ENCODE results near the gene PRDX1. TPM values are rescaled to one million over a fixed set of nuclear protein-coding genes. Genes with fewer than 3 reads are reported as not detected.

PRDX1 gene
- total and polyA plus RNA-seq, 3 donors (not counting 1 experiment from before 2014, with no cell fraction given) = 273 to 674 (median 406) TPM

Other genes starting within 250 kb of the PRDX1 start
- gene HPDL, start 195.0 kb downstream of the PRDX1 start, total RNA-seq = under 1 TPM; 0.33 to 0.66 TPM
- 0.76 TPM for gene HPDL, start 195.0 kb downstream of the PRDX1 start, polyA plus RNA-seq
- 10 to 100 TPM in 1 of 2 donors, 1 to 10 TPM in 1; 9.0 to 12.8 TPM for gene TOE1, start 181.7 kb downstream of the PRDX1 start, total RNA-seq
- 31.7 TPM for gene TOE1, start 181.7 kb downstream of the PRDX1 start, polyA plus RNA-seq
- 10 to 100 TPM in 1 of 2 donors, 1 to 10 TPM in 1; 9.8 to 24.8 TPM for gene MUTYH, start 181.4 kb downstream of the PRDX1 start, total RNA-seq
- 15.2 TPM for gene MUTYH, start 181.4 kb downstream of the PRDX1 start, polyA plus RNA-seq
- gene TESK2, start 30.7 kb downstream of the PRDX1 start, total RNA-seq = 1 to 10 TPM; 3.8 to 4.5 TPM
- 2.4 TPM for gene TESK2, start 30.7 kb downstream of the PRDX1 start, polyA plus RNA-seq
- gene CCDC163, start 21.8 kb downstream of the PRDX1 start, total RNA-seq = 1 to 10 TPM; 1.0 to 5.1 TPM
- 3.1 TPM for gene CCDC163, start 21.8 kb downstream of the PRDX1 start, polyA plus RNA-seq
- gene MMACHC, start 21.6 kb downstream of the PRDX1 start, total RNA-seq = 10 to 100 TPM in 1 of 2 donors, 1 to 10 TPM in 1; 4.3 to 10.4 TPM
- 9.4 TPM for gene MMACHC, start 21.6 kb downstream of the PRDX1 start, polyA plus RNA-seq
- 10 to 100 TPM; 58.7 to 79.7 TPM for gene AKR1A1, start 28.9 kb upstream of the PRDX1 start, total RNA-seq
- gene AKR1A1, start 28.9 kb upstream of the PRDX1 start, polyA plus RNA-seq = 118 TPM
- gene NASP, start 62.2 kb upstream of the PRDX1 start, total RNA-seq = 10 to 100 TPM; 17.2 to 82.2 TPM
- 84.7 TPM for gene NASP, start 62.2 kb upstream of the PRDX1 start, polyA plus RNA-seq
- gene CCDC17, start 102.2 kb upstream of the PRDX1 start, total RNA-seq = 1 to 10 TPM; 1.8 to 2.7 TPM
- 0.17 TPM for gene CCDC17, start 102.2 kb upstream of the PRDX1 start, polyA plus RNA-seq
- 100 to 1,000 TPM; 109 to 119 TPM for gene GPBP1L1, start 164.6 kb upstream of the PRDX1 start, total RNA-seq
- gene GPBP1L1, start 164.6 kb upstream of the PRDX1 start, polyA plus RNA-seq = 51.1 TPM
- gene TMEM69, start 166.3 kb upstream of the PRDX1 start, total RNA-seq = 10 to 100 TPM; 16.0 to 30.4 TPM
- 53.7 TPM for gene TMEM69, start 166.3 kb upstream of the PRDX1 start, polyA plus RNA-seq
- gene IPP, start 228.8 kb upstream of the PRDX1 start, total RNA-seq = 10 to 100 TPM; 14.0 to 14.5 TPM
- gene IPP, start 228.8 kb upstream of the PRDX1 start, polyA plus RNA-seq = 5.1 TPM